ENCODE data around the gene DYSF. TPM values are rescaled to one million over a fixed set of nuclear protein-coding genes. Genes with fewer than 3 reads are reported as not detected.

The DYSF gene
- total and polyA plus RNA-seq, 8 donors = 1.1 to 5.5 (median 2.1) TPM

- Histone ChIP-seq H3K36me3 (no peaks in the 10 kb centered on the region), H3K4me1 (no peaks in the 10 kb centered on the region), H3K9me3 (no peaks in the 10 kb centered on the region), H3K4me3 (no peak overlapping the region), H3K27me3 (no peaks in the 10 kb centered on the region), H3K27ac (no peak overlapping the region)
- no peak for ATAC-seq
- TF ChIP-seq CTCF (IDR thresholded peaks at IDR 0.05) = no peak
- intact Hi-C loops (cut with DNase I) = loop anchor here in 1 of 3 donors (10.0 kb wide), 1 partner anchor 346 kb away; no protein-coding TSS in a partner anchor
- FAIRE-seq = no peak
- 55 to 62% methylated on average over 6 to 7 of the region's 7 CpGs for WGBS, 2 donors
- DNase-seq = no peak
These were observed 47.2 kb downstream of the DYSF start for GRCh38 chr2:71500426-71501079.

- Histone ChIP-seq H3K4me3 (no peak overlapping the region), H3K4me1 (no peaks in the 10 kb centered on the region), H3K27ac (no peak overlapping the region), H3K9me3 (no peaks in the 10 kb centered on the region), H3K27me3 (no peaks in the 10 kb centered on the region), H3K36me3 (no peaks in the 10 kb centered on the region)
- ATAC-seq (no peak), DNase-seq (no peak), FAIRE-seq (no peak)
- no peak for TF ChIP-seq CTCF (IDR thresholded peaks at IDR 0.05)
- 79 to 82% methylated on average over 6 of the region's 6 CpGs for WGBS, 2 donors
- intact Hi-C loops (cut with DNase I) = loop anchor here in 1 of 3 donors (10.0 kb wide), 1 partner anchor 348 kb away; no protein-coding TSS in a partner anchor
These were observed 49.8 kb downstream of the DYSF start for GRCh38 chr2:71502941-71503738.

- FAIRE-seq (no peak), ATAC-seq (no peak), DNase-seq (no peak)
- Histone ChIP-seq H3K9me3 (no peaks in the 10 kb centered on the region), H3K27me3 (no peaks in the 10 kb centered on the region), H3K27ac (no peak overlapping the region), H3K4me1 (no peaks in the 10 kb centered on the region), H3K4me3 (no peak overlapping the region), H3K36me3 (no peaks in the 10 kb centered on the region)
- intact Hi-C loops (cut with DNase I) = loop anchor here in 1 of 3 donors (10.0 kb wide), 1 partner anchor 349 kb away; no protein-coding TSS in a partner anchor
- no peak for TF ChIP-seq CTCF (IDR thresholded peaks at IDR 0.05)
- 68 to 82% methylated on average over 7 of the region's 7 CpGs for WGBS, 2 donors
These were observed 50.5 kb downstream of the DYSF start for GRCh38 chr2:71503837-71504236.

- FAIRE-seq (no peak), ATAC-seq (no peak), DNase-seq (no peak)
- Histone ChIP-seq H3K9me3 (no peaks in the 10 kb centered on the region), H3K36me3 (no peaks in the 10 kb centered on the region), H3K27me3 (peaks cover 0 to under 1% (median 0%) of the 10 kb centered on the region in 4 donors), H3K27ac (no peak overlapping the region), H3K4me1 (no peaks in the 10 kb centered on the region), H3K4me3 (no peak overlapping the region)
- WGBS, 2 donors = 73 to 81% methylated on average over 7 of the region's 7 CpGs
- TF ChIP-seq CTCF (IDR thresholded peaks at IDR 0.05) = no peak
- intact Hi-C loops (cut with DNase I) = loop anchor here in 1 of 3 donors (10.0 kb wide), 1 partner anchor 350 kb away; no protein-coding TSS in a partner anchor
These were observed 51.2 kb downstream of the DYSF start for GRCh38 chr2:71504611-71505010.
